NCI-H1092 treated with DMSO at 0.1 percent for 48 hours (cell line): ENCODE measurements around the gene PCAT6.
"Not testable (repeated sequence)": the region's sequence is repeated elsewhere in the genome, so short reads cannot be mapped to it uniquely, and the experiment has no call there.

ENCODE experiments used
- DNase-seq: peaks from one replicate; lab custom pipeline; 2025; lab: John Stamatoyannopoulos, UW

PCAT6 gene

DNA sequence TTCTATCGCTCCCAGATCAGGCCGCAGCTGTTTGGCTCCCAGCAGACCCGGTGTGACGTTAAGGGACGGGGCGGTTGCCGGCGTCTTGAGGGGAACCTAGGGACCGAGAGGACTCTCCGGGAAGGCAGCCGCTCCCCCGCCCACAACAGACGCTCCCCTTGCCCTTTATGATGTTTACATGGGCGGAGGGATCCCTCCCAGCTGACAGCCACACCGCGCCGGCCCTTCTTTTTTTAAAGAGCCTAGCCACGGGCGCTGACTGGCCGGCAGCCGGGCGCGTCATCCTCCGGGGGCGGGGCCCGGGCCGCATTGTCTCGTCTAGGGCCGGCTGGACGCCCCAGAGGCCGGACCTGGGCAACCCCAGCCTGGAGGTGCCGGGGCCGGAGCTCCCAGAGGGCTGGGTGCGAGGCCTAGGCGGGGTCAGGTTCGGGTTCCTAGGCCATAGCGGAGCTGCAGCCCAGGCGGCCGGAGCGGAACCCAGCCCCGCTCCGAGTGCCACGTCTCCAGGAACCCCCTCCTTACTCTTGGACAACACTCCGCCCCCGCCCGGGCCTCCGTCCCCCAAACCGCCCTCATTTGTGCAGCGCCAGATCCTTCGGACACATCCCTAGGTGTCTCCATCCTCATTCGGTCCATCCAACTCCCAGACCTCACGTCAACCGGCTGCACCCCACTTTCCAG, at the start of gene PCAT6:
PCAT6 (plus strand) TSS at position 340 of the 681 bp plus-strand sequence.
- peak; percentile 95 for DNase-seq

DNA sequence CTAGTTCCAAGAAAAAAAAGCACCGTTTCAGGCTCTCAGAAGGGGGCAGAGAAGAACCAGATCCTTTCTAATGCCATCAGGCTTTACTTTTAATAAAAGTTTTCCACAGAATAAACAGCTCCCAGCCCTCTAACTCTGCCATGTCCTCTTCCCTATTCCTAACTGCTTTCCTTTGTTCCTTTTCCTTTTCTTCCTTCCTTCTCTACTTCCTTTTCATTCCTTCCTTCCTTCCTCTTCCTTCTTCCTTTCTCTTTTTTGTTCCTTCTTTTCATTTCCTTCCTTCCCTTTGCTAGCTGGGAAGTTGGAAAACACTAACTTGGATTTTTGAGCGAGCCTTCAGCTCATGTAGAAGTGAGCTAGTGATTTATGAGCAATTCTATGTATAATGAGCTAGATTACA, 48.7 kb upstream of the PCAT6 start:
- DNase-seq, result no peak

DNA sequence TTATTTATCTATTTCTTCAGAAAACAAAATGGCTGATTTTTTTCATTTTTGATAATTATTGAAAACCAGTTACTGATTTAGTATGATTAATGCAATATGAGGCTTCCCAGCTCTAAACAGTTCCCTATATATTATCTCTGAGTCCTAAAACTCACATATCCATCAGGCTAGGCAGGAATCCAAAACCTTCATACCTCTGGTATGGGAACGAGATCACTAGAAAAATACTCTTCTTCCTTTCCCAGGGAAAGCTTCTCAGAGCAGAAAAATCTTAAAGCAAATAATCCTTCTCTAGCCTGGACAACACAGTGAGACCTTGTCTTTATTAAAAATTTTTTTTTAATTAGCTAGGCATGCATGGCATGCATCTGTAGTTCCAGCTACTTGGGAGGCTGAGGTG, 45.0 kb upstream of the PCAT6 start:
- no peak for DNase-seq

DNA sequence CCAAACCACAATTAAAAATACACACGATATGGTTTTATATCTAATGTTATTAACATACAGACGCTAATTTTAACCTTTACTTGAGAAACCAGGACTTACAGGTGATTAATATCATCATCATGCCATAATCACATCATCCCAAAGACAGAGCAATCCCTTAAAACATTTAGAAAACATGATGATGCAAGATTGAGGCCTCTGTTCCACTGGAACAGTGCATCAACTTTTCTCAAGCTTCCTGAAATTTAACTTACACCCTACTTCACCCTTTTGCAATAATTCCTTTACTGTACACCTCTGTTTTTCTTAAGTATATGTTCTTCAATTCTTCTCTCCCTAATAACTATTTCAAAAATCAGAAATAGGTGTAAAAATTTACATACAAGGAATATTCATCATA, 40.6 kb upstream of the PCAT6 start:
- no peak for DNase-seq

DNA sequence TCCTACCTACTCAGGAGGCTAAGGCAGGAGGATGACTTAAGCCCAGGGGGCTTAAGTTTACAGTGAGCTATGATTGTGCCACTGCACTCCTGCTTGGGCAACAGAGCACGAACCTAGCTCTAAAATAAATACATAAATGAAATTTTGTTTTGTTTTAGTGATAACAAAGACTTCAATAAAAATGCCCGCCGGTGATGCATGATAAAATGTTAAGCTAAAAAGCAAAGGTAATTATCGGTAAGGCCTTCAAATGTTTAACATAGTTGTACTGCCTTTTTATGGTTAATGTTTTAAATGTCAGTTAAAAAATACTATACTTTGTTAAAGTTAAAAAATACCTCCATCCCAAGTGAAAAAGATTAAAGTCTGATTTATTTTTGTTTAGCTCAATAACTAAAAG, 29.6 kb upstream of the PCAT6 start:
- no peak for DNase-seq

DNA sequence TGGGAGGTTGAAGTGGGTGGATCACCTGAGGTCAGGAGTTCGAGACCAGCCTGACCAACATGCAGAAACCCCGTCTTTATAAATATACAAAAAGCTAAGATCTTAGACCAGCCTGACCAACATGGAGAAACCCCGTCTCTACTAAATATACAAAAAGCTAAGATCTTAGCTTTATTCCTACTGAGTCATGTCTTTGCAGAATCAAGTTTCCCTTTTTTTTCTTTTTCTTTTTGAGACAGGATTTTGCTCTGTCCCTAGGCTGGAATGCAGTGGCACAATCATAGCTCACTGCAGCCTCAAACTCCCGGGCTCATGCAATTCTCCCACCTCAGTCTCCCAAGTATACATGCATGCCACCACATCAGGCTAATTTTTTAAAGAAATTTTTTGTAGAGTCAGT, 23.9 kb upstream of the PCAT6 start:
- DNase-seq, result no peak

DNA sequence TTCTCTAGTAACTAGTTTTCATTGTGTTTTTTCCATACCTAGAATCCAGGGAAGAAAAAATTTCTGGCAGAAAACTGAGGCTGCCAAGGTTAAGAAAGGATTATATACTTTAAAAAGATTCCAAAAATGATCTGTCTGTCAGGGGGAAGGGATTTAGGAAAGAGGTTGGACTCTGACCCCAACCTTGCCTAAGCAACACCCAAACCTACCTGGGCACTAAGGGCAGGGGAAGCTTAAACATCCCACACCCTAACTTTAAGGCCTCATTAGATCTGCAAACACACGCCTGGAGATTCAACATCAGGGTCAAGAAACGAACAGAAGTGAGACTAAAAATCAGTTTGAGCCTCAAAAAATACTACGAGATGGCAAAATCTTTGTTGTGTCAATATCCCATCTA, 22.0 kb upstream of the PCAT6 start:
- no peak for DNase-seq

DNA sequence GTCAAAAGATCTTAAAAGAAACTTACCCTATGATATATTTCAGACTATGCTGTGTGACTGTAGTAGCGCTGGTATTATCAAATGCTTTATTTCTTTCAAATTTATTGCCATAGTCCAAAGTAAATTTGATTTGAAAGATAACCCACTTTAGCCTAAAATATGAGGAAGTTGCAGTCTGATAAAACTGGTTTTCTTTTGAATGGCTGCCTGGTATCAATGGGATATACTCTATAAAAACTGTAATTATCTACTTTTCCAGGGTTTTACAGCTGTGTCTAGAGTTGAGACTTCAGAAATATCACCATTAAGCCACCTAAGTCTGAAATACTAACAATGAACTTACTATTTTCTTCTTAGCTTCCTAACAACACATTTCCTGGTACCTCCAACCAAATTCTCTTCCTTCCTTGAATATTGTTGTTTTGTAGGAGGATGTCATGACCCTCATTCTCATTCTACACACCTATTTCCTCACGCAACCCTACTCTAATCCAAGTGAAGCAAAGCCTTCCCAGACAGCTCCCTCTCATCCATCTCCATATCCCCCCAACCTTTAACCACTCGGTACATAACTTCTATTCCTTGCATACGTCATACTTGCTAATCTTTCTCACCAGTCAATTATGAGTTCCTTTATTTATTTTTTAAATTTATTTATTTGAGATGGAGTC, 19.5 kb upstream of the PCAT6 start:
- DNase-seq, result no peak

DNA sequence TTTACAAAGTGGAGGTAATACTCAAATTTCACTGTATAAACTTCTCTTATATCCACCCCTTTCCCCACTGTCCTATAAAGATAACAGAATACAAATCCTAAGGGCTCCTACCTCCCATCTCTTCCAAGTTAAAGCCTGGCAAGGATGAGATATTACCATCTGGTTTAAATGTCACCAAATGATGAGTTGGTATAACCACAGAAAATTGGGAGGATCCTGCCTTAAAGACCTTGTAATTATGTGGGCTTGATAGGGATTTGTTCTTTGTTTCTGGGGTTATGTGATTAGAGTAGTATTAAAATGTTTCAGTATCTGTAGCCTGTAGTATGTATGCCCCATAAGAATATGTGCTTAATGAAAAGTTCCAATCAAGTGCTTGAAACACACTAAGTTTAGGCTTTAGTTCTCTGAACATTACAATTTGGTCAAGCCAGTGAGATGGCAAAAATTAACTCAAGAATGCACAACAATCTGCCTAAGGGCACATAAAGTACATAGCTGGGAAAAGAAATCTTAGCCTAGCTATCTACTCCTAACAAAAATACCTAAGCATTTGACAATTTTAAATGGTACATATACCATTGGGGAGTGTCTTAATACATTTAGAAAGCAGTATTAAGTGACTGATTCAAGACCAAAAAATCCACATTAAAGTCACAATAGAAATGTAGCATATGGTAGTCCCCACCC, 16.6 kb upstream of the PCAT6 start:
- DNase-seq, result no peak

DNA sequence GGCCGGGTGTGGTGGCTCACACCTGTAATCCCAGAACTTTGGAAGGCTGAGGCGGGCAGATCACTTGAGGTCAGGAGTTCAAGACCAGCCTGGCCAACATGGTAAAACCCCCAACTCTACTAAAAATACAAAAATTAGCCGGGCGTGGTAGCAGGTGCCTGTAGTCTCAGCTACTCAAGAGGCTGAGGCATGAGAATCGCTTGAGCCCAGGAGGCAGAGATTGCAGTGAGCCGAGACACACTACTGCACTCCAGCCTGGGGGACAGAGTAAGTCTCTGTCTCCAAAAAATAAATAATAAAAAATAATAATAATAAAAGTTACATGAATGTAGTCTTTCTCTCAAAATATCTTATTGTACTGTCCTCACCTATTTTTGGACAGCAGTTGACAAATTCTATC, 15.8 kb upstream of the PCAT6 start:
- not testable (repeated sequence) for DNase-seq

DNA sequence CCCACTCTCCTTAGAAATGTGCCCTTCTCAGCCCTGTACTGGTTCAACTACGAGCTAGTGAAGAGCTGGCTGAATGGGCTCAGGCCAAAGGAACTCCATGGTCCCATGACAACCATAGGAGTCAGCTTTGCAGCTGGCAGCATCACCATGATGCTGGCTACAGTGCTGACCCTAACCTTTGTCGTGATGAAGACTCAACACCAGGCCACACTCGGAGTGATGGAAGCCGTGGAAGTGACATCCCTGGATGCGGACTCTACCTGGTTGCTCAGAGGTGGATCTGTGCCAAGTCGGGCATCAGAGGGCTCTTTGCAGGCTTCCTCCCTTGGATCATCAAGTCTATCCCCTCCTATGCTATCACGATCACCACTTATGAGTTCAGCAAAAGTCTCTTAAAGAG, 14.1 kb upstream of the PCAT6 start:
- DNase-seq, result no peak

DNA sequence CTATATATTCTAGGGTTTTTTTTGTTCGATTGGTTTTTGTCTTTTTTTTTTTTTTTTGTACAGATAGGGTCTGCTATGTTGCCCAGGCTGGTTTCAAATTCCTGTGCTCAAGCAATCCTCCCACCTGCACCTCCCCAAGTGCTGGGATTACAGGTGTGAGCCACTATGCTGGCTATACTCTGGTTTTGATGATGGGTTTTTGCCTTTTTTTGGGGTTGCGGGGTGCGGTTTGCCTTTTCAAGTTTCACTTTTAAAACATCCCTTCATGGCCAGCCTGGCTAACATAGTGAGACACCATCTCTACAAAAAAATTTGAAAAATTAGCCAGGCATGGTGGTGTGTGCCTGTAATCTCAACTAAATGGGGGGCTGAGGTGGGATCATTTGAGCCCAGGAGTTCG, 12.5 kb upstream of the PCAT6 start:
- no peak for DNase-seq

DNA sequence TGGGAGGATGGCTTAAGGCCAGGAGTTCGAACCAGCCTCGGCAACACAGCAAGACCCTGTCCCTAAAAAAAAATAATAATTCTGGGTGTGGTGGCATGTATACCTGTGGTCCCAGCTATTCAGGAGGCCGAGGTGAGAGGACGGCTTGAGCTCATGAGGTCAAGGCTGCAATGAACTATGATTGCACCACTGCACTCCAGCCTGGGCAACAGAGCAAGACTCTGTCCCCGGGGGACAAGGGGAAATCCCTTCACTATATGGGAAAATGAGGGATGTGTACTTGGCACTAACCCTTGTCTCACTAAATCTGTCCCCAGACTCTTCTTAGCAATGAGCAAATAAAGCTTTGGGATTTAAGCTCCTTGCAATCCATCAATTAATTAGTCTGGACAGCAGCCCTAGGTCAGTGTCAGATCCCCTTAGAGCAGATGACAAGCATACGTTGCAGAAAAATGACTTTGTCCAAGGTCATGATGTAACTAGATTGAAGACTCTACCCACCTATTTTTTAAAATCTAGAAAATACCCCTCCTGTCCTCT, 11.9 kb upstream of the PCAT6 start:
- no peak for DNase-seq

DNA sequence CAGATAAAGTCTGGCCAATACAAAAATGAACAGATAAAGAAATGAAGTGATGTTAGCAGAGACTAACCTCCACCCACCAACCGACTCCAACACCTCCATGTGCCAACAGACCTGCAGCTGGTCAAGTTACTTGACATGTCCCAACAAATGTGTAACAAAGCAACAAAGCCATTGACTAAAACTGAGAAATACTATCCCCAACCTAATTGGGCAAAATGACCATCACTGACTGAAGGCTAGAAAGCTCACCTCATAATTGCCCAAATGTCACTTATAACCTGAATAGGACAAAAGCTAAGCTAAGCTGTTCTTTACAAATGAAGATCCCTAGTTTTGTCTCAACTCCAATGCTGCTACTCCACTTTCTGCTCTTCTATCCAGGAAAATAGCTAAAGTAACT, 10.0 kb upstream of the PCAT6 start:
- no peak for DNase-seq

DNA sequence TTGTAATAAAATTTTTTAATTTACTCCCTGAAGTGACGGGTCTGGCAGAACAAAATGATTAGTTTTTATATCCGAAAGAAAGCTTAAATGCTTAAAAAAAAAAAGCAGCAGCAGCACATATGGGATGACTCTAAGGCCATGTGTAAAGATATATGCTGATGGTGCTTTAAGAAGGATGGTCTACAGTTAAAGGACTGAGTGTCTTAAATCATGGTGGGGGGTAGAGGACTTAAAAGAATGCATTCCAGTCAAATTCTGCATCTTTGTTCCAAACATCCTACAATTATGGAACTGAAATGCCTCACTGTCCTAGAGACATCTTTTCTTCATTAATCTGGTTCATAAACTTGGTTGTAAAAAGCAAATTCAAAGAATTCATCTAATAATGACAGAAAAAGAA, 9.6 kb upstream of the PCAT6 start:
- no peak for DNase-seq

DNA sequence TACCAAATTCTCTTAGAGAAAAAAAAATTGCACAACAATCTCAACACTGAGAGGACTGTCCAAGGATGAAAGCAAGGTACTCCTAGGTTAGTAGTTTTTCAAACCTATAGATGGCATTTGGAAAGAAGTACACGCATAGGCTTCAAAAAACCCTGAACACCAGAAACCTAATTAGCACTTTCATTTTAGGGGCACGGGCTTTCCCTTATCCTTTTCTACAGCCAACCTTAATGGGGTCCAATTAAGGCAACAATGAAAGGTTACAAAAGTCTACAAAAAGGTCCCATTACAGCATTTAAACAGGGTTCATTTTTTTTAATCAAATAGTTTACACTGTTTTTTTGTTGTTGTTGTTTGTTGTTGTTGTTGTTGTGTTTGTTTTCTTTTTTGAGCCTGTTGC, 8.7 kb upstream of the PCAT6 start:
- no peak for DNase-seq

DNA sequence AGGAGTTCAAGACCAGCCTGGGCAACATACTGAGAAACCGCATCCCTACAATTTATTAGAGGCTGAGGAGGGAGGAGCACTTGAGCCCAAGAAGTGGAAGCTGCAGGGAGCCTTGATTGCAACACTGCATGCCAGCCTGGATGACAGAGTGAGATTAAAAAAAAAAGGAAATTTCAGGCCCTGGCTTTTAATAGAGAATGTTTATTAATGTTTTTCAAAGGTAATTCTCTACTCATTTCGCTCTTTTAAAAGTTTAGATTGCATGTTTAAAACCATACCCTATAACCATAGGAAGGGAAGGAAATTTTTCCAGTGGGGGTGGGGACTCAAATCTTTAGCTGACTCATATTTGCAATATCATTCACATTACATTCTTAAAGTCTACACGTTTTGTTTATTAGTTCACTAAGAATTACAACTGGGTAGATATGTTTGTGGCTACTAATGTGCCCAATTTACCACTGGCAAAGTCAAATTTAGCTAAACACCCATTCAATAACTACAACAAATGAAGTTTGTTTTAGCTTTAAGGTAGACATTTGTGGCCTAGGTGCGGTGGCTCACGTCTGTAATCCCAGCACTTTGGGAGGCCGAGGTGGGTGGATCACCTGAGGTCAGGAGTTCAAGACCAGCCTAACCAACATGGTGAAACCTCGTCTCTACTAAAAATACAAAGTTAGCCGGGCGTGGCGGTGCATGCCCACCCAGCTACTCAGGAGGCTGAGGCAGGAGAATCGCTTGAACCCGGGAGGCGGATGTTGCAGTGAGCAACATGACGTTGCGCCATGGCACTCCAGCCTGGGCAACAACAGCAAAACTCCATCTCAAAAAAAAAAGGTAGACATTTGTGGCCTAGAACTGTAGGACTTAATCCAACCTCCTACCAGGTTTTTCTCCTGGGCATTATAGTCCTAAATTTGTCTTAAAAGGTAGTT, 7.5 kb upstream of the PCAT6 start:
- no peak for DNase-seq

DNA sequence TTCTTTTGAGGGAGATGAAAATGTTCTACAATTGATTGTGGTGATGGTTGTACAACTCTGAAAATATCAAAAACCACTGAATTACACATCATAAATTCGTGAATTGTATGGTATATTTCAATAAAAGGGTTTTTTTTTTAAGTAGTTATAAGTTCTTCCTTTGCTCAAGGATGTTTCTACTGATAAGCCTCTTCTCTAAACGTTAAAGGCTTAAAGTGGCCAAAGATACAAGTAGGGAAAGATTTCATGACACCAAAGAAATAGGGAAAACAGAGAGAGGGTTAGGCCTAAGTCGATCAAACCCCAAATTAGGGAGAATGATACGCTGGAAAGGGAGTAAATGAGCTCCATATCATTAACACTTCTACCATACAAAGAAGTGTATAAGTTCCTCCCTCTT, 6.6 kb upstream of the PCAT6 start:
- no peak for DNase-seq

DNA sequence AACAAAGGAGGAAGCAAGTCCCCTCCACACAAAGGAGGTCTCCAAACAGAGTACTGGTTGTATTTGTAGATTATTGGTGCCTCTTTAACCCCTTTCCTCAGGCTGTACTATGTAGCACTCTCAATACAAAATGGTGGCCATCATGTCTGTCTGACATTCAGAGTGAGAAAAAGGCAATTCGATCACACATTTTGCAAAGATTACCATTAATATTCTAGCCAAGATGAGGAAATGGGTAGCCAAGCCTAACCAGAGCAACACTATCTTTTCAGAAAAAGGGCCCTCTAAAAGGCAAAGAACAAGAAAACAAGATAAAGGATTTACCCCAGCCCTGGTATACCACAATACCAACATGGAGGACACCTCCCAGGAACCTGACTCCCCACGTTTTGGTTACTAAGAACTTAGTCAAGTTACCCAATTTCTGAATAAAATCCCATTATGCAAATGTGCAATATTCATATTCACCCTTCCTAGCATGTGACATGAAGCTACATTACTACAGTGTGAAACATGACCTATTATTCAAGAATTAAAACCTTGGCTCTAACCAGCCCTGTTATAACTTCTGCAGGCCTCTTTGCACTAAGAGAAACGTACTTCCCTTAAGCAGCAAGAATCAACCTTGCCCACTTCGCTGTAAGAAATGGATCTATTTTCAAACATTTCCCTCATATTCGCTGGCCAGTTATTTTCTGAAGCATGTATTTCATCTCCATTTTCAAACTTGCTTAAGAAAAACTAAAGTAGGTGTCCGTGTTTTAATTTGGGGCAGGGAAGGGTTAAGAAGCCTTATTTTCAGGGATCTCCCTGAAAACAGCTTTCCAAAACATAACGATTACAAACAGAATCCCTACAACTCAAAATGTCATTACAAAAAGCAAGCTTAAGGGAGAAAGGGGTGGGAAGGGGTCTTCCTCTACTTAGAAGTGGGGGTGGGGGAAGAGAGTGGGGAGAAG, 4.6 kb upstream of the PCAT6 start:
- no peak for DNase-seq

DNA sequence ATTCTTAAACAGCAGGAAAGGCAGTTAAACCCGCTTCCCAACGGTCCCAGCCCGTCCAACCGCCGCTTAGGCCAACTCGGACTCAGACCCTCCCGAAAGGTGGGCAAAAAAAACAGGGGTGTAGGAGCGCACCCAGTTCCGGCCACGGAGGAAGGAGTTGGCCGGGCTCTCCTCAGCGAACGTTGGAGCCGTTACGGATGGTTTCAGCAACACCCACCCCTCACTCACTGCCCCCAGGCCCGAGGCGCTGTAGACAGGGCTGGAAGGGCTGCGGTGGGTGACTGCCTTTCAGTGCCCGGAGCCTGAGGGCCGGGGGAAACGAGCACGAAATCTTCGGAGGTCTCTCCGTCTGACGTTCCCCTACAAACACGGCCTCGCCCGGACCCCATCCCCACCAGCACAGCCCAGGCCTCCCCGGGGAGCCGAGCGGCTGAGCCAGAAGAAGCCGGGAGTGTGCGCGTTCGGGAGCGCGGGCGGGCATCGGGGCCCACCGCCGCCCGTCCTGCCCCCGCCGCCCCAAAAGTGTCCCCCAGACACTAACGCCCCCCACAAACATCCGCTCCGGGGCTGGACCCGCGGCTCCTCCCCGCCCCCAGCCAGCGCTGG, 3.8 kb upstream of the PCAT6 start:
- peak; percentile 14 for DNase-seq
